Rectal smooth muscle tissue (tissue), 1 donor: ENCODE data around the gene RHEB.

ENCODE experiments used
- H3K27ac ChIP-seq: one replicate; pipeline ENCODE4 v1.7.0; 2013; ENCODE audit warnings: low read depth, low read length, inconsistent platforms
- H3K27me3 ChIP-seq: one replicate; pipeline ENCODE4 v1.7.0; 2013; ENCODE audit warnings: low read length; ENCODE audit not compliant: control insufficient read depth, insufficient read depth
- H3K36me3 ChIP-seq: one replicate; pipeline ENCODE4 v1.7.0; 2013; ENCODE audit warnings: low read length; ENCODE audit not compliant: control insufficient read depth, insufficient read depth
- H3K4me1 ChIP-seq: one replicate; pipeline ENCODE4 v1.7.0; 2013; ENCODE audit warnings: low read length; ENCODE audit not compliant: control insufficient read depth, insufficient read depth
- H3K4me3 ChIP-seq: one replicate; pipeline ENCODE4 v1.7.0; 2013; ENCODE audit warnings: low read length
- H3K9ac ChIP-seq: one replicate; pipeline ENCODE4 v1.7.0; 2013; ENCODE audit warnings: low read length

RHEB gene, protein sequence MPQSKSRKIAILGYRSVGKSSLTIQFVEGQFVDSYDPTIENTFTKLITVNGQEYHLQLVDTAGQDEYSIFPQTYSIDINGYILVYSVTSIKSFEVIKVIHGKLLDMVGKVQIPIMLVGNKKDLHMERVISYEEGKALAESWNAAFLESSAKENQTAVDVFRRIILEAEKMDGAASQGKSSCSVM

GRCh38 chr7:151519765-151520418 is at the start of gene RHEB:
Gene RHEB (minus strand): TSS chr7:151519895. CDS start chr7:151519511, 384 bp downstream.
- Histone ChIP-seq H3K9ac (peak within 1 kb of the TSS; percentile 59), H3K4me3 (peak within 1 kb of the TSS; percentile 71), H3K36me3 (no peaks in the 10 kb centered on the region), H3K27me3 (no peaks in the 10 kb centered on the region), H3K4me1 (peaks cover 10% of the 10 kb centered on the region), H3K27ac (peak within 1 kb of the TSS; percentile 97)

DNA sequence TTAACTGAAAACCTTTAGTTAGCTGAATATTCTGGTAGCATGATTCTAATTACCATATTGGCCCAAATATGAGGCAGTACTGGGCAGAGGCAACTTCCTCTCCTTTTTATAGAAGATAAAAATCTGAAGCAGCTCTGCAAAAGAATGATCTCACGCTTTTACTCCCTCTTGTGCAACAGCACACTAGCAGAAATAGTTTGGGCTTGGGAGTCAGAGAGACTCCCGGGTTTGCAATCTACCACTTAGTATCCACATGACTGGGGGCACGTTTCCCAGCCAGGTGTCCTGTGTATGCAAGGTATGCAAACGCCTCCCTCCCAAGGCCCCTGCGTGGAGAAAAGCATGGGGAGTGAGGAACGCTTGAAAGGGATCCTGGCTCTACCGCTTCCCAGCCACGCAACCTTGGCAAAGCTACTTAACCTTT is 47.2 kb upstream of the RHEB start:
- Histone ChIP-seq H3K9ac (no peak overlapping the region), H3K4me1 (peaks cover 8% of the 10 kb centered on the region), H3K4me3 (no peak overlapping the region), H3K27me3 (no peaks in the 10 kb centered on the region), H3K36me3 (peaks cover 18% of the 10 kb centered on the region), H3K27ac (peak overlapping the region; percentile 30)

- no peak overlapping the region for H3K9ac ChIP-seq
- H3K27ac ChIP-seq: no peak overlapping the region
- no peak overlapping the region for H3K4me3 ChIP-seq
- H3K4me1 ChIP-seq: peaks cover 8% of the 10 kb centered on the region
- no peaks in the 10 kb centered on the region for H3K27me3 ChIP-seq
- H3K36me3 ChIP-seq: peaks cover 22% of the 10 kb centered on the region
Measured at GRCh38 chr7:151565541-151565940, 45.8 kb upstream of the RHEB start.

- no peak overlapping the region for H3K9ac ChIP-seq
- H3K36me3 ChIP-seq: peaks cover 28% of the 10 kb centered on the region
- H3K4me1 ChIP-seq: no peaks in the 10 kb centered on the region
- H3K27me3 ChIP-seq: no peaks in the 10 kb centered on the region
- no peak overlapping the region for H3K4me3 ChIP-seq
- no peak overlapping the region for H3K27ac ChIP-seq
Measured at GRCh38 chr7:151560243-151560642, 40.5 kb upstream of the RHEB start.

- H3K36me3 ChIP-seq: peaks cover 27% of the 10 kb centered on the region
- no peak overlapping the region for H3K9ac ChIP-seq
- no peak overlapping the region for H3K27ac ChIP-seq
- H3K4me3 ChIP-seq: no peak overlapping the region
- no peaks in the 10 kb centered on the region for H3K27me3 ChIP-seq
- H3K4me1 ChIP-seq: no peaks in the 10 kb centered on the region
Measured at GRCh38 chr7:151559557-151560183, 40.0 kb upstream of the RHEB start.

DNA sequence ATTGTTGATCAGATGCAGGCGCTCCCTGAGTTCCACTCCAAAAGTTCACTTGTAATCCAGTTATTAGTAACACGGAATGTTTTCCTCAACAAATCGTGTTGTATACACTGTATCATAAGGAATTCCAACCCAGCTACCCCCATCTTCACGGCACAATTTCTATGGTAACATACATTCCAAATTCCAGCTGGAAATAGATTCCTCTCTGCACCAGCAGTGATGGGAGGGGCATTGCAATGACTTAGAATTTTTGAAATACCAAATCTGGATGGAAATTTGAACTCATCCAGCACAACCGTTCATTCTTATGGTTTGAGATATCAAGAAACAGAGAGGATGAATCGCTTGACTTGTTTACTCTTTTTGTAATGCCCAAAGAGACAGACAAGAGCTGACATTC is 38.9 kb upstream of the RHEB start:
- Histone ChIP-seq H3K9ac (no peak overlapping the region), H3K4me3 (no peak overlapping the region), H3K4me1 (no peaks in the 10 kb centered on the region), H3K27ac (no peak overlapping the region), H3K27me3 (no peaks in the 10 kb centered on the region), H3K36me3 (peaks cover 17% of the 10 kb centered on the region)

- no peak overlapping the region for H3K27ac ChIP-seq
- peaks cover 17% of the 10 kb centered on the region for H3K36me3 ChIP-seq
- no peaks in the 10 kb centered on the region for H3K27me3 ChIP-seq
- no peaks in the 10 kb centered on the region for H3K4me1 ChIP-seq
- no peak overlapping the region for H3K9ac ChIP-seq
- no peak overlapping the region for H3K4me3 ChIP-seq
Measured at GRCh38 chr7:151556592-151556991, 36.9 kb upstream of the RHEB start.

GRCh38 chr7:151553356-151553755 is 33.7 kb upstream of the RHEB start:
- no peaks in the 10 kb centered on the region for H3K4me1 ChIP-seq
- no peaks in the 10 kb centered on the region for H3K27me3 ChIP-seq
- no peak overlapping the region for H3K9ac ChIP-seq
- no peak overlapping the region for H3K27ac ChIP-seq
- peaks cover 7% of the 10 kb centered on the region for H3K36me3 ChIP-seq
- H3K4me3 ChIP-seq: no peak overlapping the region

DNA sequence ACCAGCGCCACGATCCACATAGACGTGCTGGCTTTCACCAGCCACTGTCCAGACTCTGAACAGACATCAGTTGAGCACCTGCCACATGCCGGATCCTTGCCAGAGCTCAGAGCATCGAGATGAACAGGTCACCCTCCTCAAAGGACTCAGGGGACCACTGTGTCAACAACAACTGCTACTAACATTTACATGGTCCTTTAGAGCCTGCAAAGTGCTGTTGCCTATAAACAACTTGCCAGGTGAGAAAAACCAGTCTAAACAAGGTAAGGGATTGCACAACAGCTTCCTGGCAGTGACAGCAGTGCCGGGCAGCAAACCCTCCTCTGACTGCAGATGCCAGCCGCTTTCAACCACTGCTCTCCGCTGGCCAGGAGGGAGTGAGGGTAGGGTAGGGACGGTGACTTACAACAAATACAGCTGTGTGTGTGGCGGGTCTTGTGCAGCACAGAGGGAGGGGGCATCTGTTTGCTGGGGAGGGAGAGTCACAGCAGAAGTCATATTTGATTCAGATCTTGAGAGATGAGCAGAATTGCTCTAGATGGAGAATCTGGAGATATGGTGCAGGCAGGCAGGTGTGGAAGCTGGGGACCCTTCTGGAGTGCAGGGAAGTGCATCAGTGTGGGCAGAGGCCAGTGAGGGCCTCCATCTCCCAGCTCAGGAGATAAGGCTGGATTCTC is 32.8 kb upstream of the RHEB start:
- Histone ChIP-seq H3K36me3 (peaks cover 3% of the 10 kb centered on the region), H3K27me3 (no peaks in the 10 kb centered on the region), H3K4me1 (no peaks in the 10 kb centered on the region), H3K4me3 (no peak overlapping the region), H3K9ac (no peak overlapping the region), H3K27ac (no peak overlapping the region)

DNA sequence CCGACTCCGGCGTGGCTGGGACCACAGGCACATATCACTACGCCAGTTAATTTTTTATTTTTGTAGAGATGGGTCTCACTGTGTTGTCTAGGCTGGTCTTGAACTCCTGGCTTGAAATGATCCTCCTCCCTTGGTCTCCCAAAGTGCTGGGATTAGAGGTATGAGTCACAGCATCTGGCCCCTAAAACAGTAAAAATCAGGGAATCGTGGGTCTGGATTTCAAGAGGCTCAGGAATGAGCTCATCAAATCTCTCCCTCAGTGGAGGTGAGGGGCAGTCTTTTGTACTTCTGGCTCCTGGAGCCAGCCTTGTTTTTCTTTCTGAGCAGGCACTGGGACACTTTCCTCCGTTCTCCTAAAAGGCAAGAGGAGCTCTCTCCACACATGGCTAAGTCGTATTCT is 32.1 kb upstream of the RHEB start:
- no peak overlapping the region for H3K9ac ChIP-seq
- H3K27ac ChIP-seq: no peak overlapping the region
- no peak overlapping the region for H3K4me3 ChIP-seq
- H3K36me3 ChIP-seq: no peaks in the 10 kb centered on the region
- H3K27me3 ChIP-seq: no peaks in the 10 kb centered on the region
- no peaks in the 10 kb centered on the region for H3K4me1 ChIP-seq

DNA sequence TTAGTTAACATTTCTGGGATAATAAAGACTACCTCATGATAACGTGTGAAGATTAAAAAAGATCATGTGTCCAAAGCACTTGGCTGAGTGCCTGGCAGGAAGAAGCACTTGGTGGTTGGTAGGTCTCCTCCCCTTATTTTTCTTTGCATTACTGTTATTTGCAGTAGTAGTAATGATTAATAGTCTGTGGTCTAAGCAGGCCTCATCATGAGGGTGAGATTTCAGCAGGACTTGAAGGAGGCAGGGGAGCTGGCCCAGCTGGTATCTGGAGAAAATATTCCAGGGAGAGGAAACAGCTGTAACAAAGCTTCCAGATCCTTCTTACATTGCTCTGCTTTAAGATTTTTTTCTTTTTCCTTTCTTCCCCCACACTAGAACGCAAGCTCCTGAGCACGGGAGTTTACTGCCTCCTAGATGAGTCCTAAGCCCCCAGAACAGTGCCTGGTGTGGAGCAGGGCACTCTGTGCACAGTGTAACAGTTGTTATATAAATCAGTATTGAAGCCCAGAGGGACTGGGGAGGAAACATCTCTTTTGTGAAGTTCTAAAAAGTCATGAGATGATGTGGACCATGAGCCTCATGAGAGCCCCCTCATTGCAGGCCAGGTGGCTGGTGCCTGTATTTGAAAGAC is 31.1 kb upstream of the RHEB start:
- Histone ChIP-seq H3K4me1 (no peaks in the 10 kb centered on the region), H3K27ac (no peak overlapping the region)

GRCh38 chr7:151549644-151550043 is 29.9 kb upstream of the RHEB start:
- no peak overlapping the region for H3K4me3 ChIP-seq
- H3K9ac ChIP-seq: no peak overlapping the region
- no peaks in the 10 kb centered on the region for H3K27me3 ChIP-seq
- H3K4me1 ChIP-seq: no peaks in the 10 kb centered on the region
- H3K27ac ChIP-seq: no peak overlapping the region
- H3K36me3 ChIP-seq: no peaks in the 10 kb centered on the region

More for the DNA sequence above, 31.1 kb upstream of the RHEB start:
- Histone ChIP-seq H3K4me3 (no peak overlapping the region), H3K27me3 (no peaks in the 10 kb centered on the region), H3K36me3 (no peaks in the 10 kb centered on the region), H3K9ac (no peak overlapping the region)
